GM23248 (cell line): Measurements from ENCODE around the gene RER1. TPM values are rescaled to one million over a fixed set of nuclear protein-coding genes. Genes with fewer than 3 reads are reported as not detected.

Experiments
- DNase-seq: peaks from one replicate; pipeline ENCODE4 v3.0.0-alpha.2; 2015
- H2AFZ ChIP-seq: fragments of 200-600 bp; sonication (generic); 2 replicates; pipeline ENCODE4 v1.6.1; 2016; ENCODE audit warnings: antibody characterized with exemption
- H3F3A ChIP-seq: fragments of 200-600 bp; sonication (generic); 2 replicates; pipeline ENCODE4 v1.6.1; 2016; ENCODE audit warnings: mild to moderate bottlenecking, antibody characterized with exemption, mixed run types; ENCODE audit not compliant: insufficient read depth
- H3K27ac ChIP-seq: fragments of 200-600 bp; sonication (generic); 2 replicates; pipeline ENCODE4 v1.5.1; 2016; ENCODE audit warnings: mild to moderate bottlenecking
- H3K27me3 ChIP-seq: fragments of 200-600 bp; sonication (generic); replicated peaks from 2 replicates; pipeline ENCODE4 v1.6.1; 2016; ENCODE audit warnings: mild to moderate bottlenecking; ENCODE audit not compliant: insufficient read depth
- H3K36me3 ChIP-seq: fragments of 200-600 bp; sonication (generic); 2 replicates; pipeline ENCODE4 v1.6.1; 2016; ENCODE audit warnings: low read depth, mild to moderate bottlenecking
- H3K4me1 ChIP-seq: fragments of 200-600 bp; sonication (generic); 2 replicates; pipeline ENCODE4 v1.6.1; 2016; ENCODE audit warnings: mild to moderate bottlenecking; ENCODE audit not compliant: insufficient read depth
- H3K4me2 ChIP-seq: fragments of 200-600 bp; sonication (generic); one replicate; pipeline ENCODE4 v1.6.1; 2016; ENCODE audit warnings: mild to moderate bottlenecking; ENCODE audit not compliant: unreplicated experiment
- H3K4me3 ChIP-seq: fragments of 200-600 bp; sonication (generic); 2 replicates; pipeline ENCODE4 v1.5.1; 2016; ENCODE audit warnings: mild to moderate bottlenecking
- H3K79me2 ChIP-seq: fragments of 200-600 bp; sonication (generic); 2 replicates; pipeline ENCODE4 v1.6.1; 2016; ENCODE audit warnings: mild to moderate bottlenecking; ENCODE audit not compliant: insufficient read depth
- H3K9ac ChIP-seq: fragments of 200-600 bp; sonication (generic); 2 replicates; pipeline ENCODE4 v1.6.1; 2016; ENCODE audit warnings: mild to moderate bottlenecking
- H3K9me2 ChIP-seq: fragments of 200-600 bp; sonication (generic); 2 replicates; pipeline ENCODE4 v1.6.1; 2016; ENCODE audit warnings: mixed run types, mild to moderate bottlenecking, moderate library complexity; ENCODE audit not compliant: insufficient read depth
- H3K9me3 ChIP-seq: fragments of 200-600 bp; sonication (generic); one replicate; pipeline ENCODE4 v1.6.1; 2017; ENCODE audit warnings: low read depth
- H4K20me1 ChIP-seq: fragments of 200-600 bp; sonication (generic); 2 replicates; pipeline ENCODE4 v1.6.0; 2016; ENCODE audit not compliant: insufficient read depth
- EZH2 ChIP-seq: fragments of 200-600 bp; sonication (generic); IDR thresholded peaks from 2 replicates; pipeline ENCODE4 v1.6.1; 2018; ENCODE audit warnings: antibody characterized with exemption, mild to moderate bottlenecking; ENCODE audit not compliant: insufficient read depth, poor library complexity, severe bottlenecking
- EZH2phosphoT487 ChIP-seq: fragments of 200-600 bp; sonication (generic); IDR thresholded peaks from 2 replicates; pipeline ENCODE4 v1.6.1; 2018; ENCODE audit warnings: antibody characterized with exemption, moderate library complexity, mild to moderate bottlenecking, low read depth; ENCODE audit not compliant: insufficient read depth
- WGBS, 2 experiments: methylation state at CpG; one replicate each; pipeline ENCODE4 v1.1.6; 2015 to 2017; ENCODE audit warnings: low lambda C conversion rate in 2 of 2, low coverage in 1 of 2; ENCODE audit errors: missing lambda C conversion rate in 2 of 2; 5-methylcytosine and 5-hydroxymethylcytosine counted together
- in situ Hi-C: fragments of 300-500 bp; cut with MboI; formaldehyde crosslinking; loops from 2 replicates; pipeline ENCODE4 v1.15.0; 2020
- polyA plus RNA-seq: library from polyadenylated mRNA; unstranded; fragments of >200 nt; fragmentation: Nextera tagmentation; extraction: Ambion mirVana; gene quantifications from 2 replicates; pipeline ENCODE4 v1.2.1, GENCODE V29; 2016
- total RNA-seq: library from RNA; depleted of rRNA; stranded (reverse); fragments of >200 nt; shearing (Covaris generic); gene quantifications from 2 replicates; pipeline ENCODE4 v1.2.3, GENCODE V29; 2014

Gene RER1
- total and polyA plus RNA-seq, 2 experiments from 2014 or later, result 135 to 331 TPM

GRCh38 chr1:2355373-2356261 is 36.0 kb upstream of the RER1 start:
- no peak overlapping the region for H3K9ac ChIP-seq
- H3K9me2 ChIP-seq, result no peaks in the 10 kb centered on the region
- H3K79me2 ChIP-seq, result no peaks in the 10 kb centered on the region
- no peaks in the 10 kb centered on the region for H3K9me3 ChIP-seq
- H3K36me3 ChIP-seq, result no peaks in the 10 kb centered on the region
- H3F3A ChIP-seq, result no peaks in the 10 kb centered on the region
- no peak overlapping the region for H2AFZ ChIP-seq
- no peaks in the 10 kb centered on the region for H3K27me3 ChIP-seq
- no peaks in the 10 kb centered on the region for H3K4me1 ChIP-seq
- H3K4me2 ChIP-seq, result no peak overlapping the region
- H3K4me3 ChIP-seq, result no peak overlapping the region
- no peak for DNase-seq
- TF ChIP-seq EZH2phosphoT487 (no peak), EZH2 (no peak)
- H3K27ac ChIP-seq, result no peak overlapping the region
- 75 to 77% methylated on average over 27 to 28 of the region's 28 CpGs for WGBS, 2 experiments
- in situ Hi-C loops, result no loop called here
- no peaks in the 10 kb centered on the region for H4K20me1 ChIP-seq

- no peak overlapping the region for H3K27ac ChIP-seq
- H3K9ac ChIP-seq, result no peak overlapping the region
- no peaks in the 10 kb centered on the region; the same call in 1 of the 2 replicates for H3K4me1 ChIP-seq
- H3K4me3 ChIP-seq, result no peak overlapping the region
- in situ Hi-C loops, result no loop called here
- TF ChIP-seq EZH2phosphoT487, result no peak
- TF ChIP-seq EZH2, result no peak
- 86 to 89% methylated on average over 15 of the region's 15 CpGs for WGBS, 2 experiments
- H3K79me2 ChIP-seq, result no peaks in the 10 kb centered on the region
- DNase-seq, result no peak
- no peaks in the 10 kb centered on the region for H3K9me2 ChIP-seq
- H3K27me3 ChIP-seq, result no peaks in the 10 kb centered on the region
- no peaks in the 10 kb centered on the region for H3K36me3 ChIP-seq
- H2AFZ ChIP-seq, result no peak overlapping the region
- no peaks in the 10 kb centered on the region for H4K20me1 ChIP-seq
- H3K9me3 ChIP-seq, result no peaks in the 10 kb centered on the region
- H3F3A ChIP-seq, result no peaks in the 10 kb centered on the region
- H3K4me2 ChIP-seq, result no peak overlapping the region
These were observed 35.2 kb upstream of the RER1 start for GRCh38 chr1:2356401-2356800.

- 83 to 84% methylated on average over 35 to 37 of the region's 37 CpGs for WGBS, 2 experiments
- Histone ChIP-seq H3K27ac (no peak overlapping the region), H3K9ac (no peak overlapping the region), H4K20me1 (no peaks in the 10 kb centered on the region), H3F3A (no peaks in the 10 kb centered on the region), H3K36me3 (no peaks in the 10 kb centered on the region), H3K27me3 (no peaks in the 10 kb centered on the region), H3K4me2 (no peak overlapping the region), H2AFZ (no peak overlapping the region), H3K4me3 (no peak overlapping the region), H3K9me2 (no peaks in the 10 kb centered on the region), H3K79me2 (no peaks in the 10 kb centered on the region), H3K9me3 (no peaks in the 10 kb centered on the region), H3K4me1 (no peaks in the 10 kb centered on the region; the same call in 1 of the 2 replicates)
- TF ChIP-seq EZH2phosphoT487 (no peak), EZH2 (no peak)
- in situ Hi-C loops, result no loop called here
- DNase-seq, result no peak
These were observed 34.5 kb upstream of the RER1 start for GRCh38 chr1:2356911-2357845.

GRCh38 chr1:2358072-2358471 is 33.6 kb upstream of the RER1 start:
- no peak overlapping the region for H3K4me3 ChIP-seq
- H3F3A ChIP-seq, result no peaks in the 10 kb centered on the region
- H2AFZ ChIP-seq, result no peak overlapping the region
- no peaks in the 10 kb centered on the region for H4K20me1 ChIP-seq
- no peaks in the 10 kb centered on the region for H3K9me3 ChIP-seq
- in situ Hi-C loops, result no loop called here
- H3K27me3 ChIP-seq, result no peaks in the 10 kb centered on the region
- H3K9ac ChIP-seq, result no peak overlapping the region
- no peaks in the 10 kb centered on the region for H3K9me2 ChIP-seq
- no peaks in the 10 kb centered on the region; the same call in 1 of the 2 replicates for H3K4me1 ChIP-seq
- H3K27ac ChIP-seq, result no peak overlapping the region
- H3K4me2 ChIP-seq, result no peak overlapping the region
- WGBS, 2 experiments, result 85 to 88% methylated on average over 12 to 13 of the region's 13 CpGs
- H3K36me3 ChIP-seq, result no peaks in the 10 kb centered on the region
- no peaks in the 10 kb centered on the region for H3K79me2 ChIP-seq
- TF ChIP-seq EZH2phosphoT487 (no peak), EZH2 (no peak)
- no peak for DNase-seq
